HG02678 (cell line): ENCODE data around the gene ISCU.
"Not testable (repeated sequence)": the region's sequence is repeated elsewhere in the genome, so short reads cannot be mapped to it uniquely, and the experiment has no call there.

Source experiments
- ATAC-seq: cut with Tn5 transposase; IDR thresholded peaks from one replicate; pipeline ENCODE4 v1.9.1; 2021; ENCODE audit warnings: mild to moderate bottlenecking, moderate library complexity; ENCODE audit not compliant: unreplicated experiment

The ISCU gene

GRCh38 chr12:108568338-108569154 is 6.2 kb downstream of the ISCU start:
- ATAC-seq = peak; percentile 78

- no peak for ATAC-seq
These were observed 8.6 kb downstream of the ISCU start for GRCh38 chr12:108570743-108571608.

GRCh38 chr12:108571609-108572165 is 9.3 kb downstream of the ISCU start:
- ATAC-seq = no peak

- no peak for ATAC-seq
These were observed 9.9 kb downstream of the ISCU start for GRCh38 chr12:108572166-108572790.

GRCh38 chr12:108573317-108573716 is 10.9 kb downstream of the ISCU start:
- peak; percentile 29 for ATAC-seq

GRCh38 chr12:108574276-108574675 is 11.9 kb downstream of the ISCU start:
- ATAC-seq = not testable (repeated sequence)

GRCh38 chr12:108575199-108575912 is 13.0 kb downstream of the ISCU start:
- no peak for ATAC-seq

GRCh38 chr12:108576660-108577234 is 14.4 kb downstream of the ISCU start:
- no peak for ATAC-seq

GRCh38 chr12:108577458-108577857 is 15.1 kb downstream of the ISCU start:
- no peak for ATAC-seq

- no peak for ATAC-seq
These were observed 15.9 kb downstream of the ISCU start for GRCh38 chr12:108578264-108578663.

GRCh38 chr12:108578813-108579212 is 16.4 kb downstream of the ISCU start:
- no peak for ATAC-seq

- ATAC-seq = no peak
These were observed 18.1 kb downstream of the ISCU start for GRCh38 chr12:108580531-108580930.

GRCh38 chr12:108581311-108582227 is 19.2 kb downstream of the ISCU start:
- no peak for ATAC-seq

GRCh38 chr12:108582509-108582908 is 20.1 kb downstream of the ISCU start:
- no peak for ATAC-seq

- no peak for ATAC-seq
These were observed 20.8 kb downstream of the ISCU start for GRCh38 chr12:108582978-108583770.

GRCh38 chr12:108583991-108584390 is 21.6 kb downstream of the ISCU start:
- ATAC-seq = no peak

- no peak for ATAC-seq
These were observed 22.2 kb downstream of the ISCU start for GRCh38 chr12:108584456-108585065.

- no peak for ATAC-seq
These were observed 23.5 kb downstream of the ISCU start for GRCh38 chr12:108585864-108586263.
